Pancreas (tissue), 10 donors: ENCODE results near the gene PKHD1. TPM values are rescaled to one million over a fixed set of nuclear protein-coding genes. Genes with fewer than 3 reads are reported as not detected.

ENCODE experiments used
- ATAC-seq, 4 donors: fragments of 200-7000 bp; cut with Tn5 transposase; one replicate each; pipeline versions ENCODE4 v1.8.0 to v1.9.1; 2020; ENCODE audit warnings: mild to moderate bottlenecking in 4 of 4, moderate library complexity in 4 of 4
- DNase-seq, 6 donors: peaks; one replicate each; pipeline ENCODE4 v3.0.0-alpha.2; 2020
- FAIRE-seq: peaks from 2 replicates; lab custom pipeline; 2012; peaks lifted over from hg19 to GRCh38; lab: Jason Lieb, UNC
- H3K27ac ChIP-seq, 4 donors: fragments of 200-600 bp; sonication (generic); 1 replicate in 3 of 4; 2 replicates in 1 of 4; pipeline versions ENCODE4 v1.5.0 to v1.8.0; 2020
- H3K27me3 ChIP-seq, 4 donors: fragments of 200-600 bp; one replicate each; pipeline ENCODE4 v1.8.0; 2021
- H3K36me3 ChIP-seq, 3 donors: fragments of 200-600 bp; sonication (generic) in 1 of 3; one replicate each; pipeline versions ENCODE4 v1.5.0 to v1.8.0; 2020 to 2021
- H3K4me1 ChIP-seq, 3 donors: fragments of 200-600 bp; one replicate each; pipeline ENCODE4 v1.8.0; 2021
- H3K4me3 ChIP-seq, 4 donors: fragments of 200-600 bp; sonication (generic) in 2 of 4; one replicate each; pipeline versions ENCODE4 v1.5.0 to v1.8.0; 2020 to 2021
- H3K9me3 ChIP-seq, 4 donors: fragments of 200-600 bp; one replicate each; pipeline ENCODE4 v1.8.0; 2021
- WGBS, 2 donors: extraction: QIAGEN DNeasy Blood & Tissue Kit; methylation state at CpG; one replicate each; pipeline ENCODE4 v1.1.7; 2013; 5-methylcytosine and 5-hydroxymethylcytosine counted together
- intact Hi-C, 3 donors: fragments of 100-400 bp; cut with DNase I; formaldehyde crosslinking; loops; one replicate each; pipeline versions ENCODE4 v1.11.1 to v1.14.2; 2022
- polyA plus RNA-seq, 2 donors: library from polyadenylated mRNA; stranded (reverse); fragments of 200-250 nt; gene quantifications; one replicate each; pipeline ENCODE4 v1.2.3, GENCODE V29; 2013
- total RNA-seq, 6 donors: library from RNA; stranded (reverse); fragmentation: NEBNext Ultra II Directional in 4 of 6; extraction: Animal tissue kit (Norgen Biotek cat#: 25700) in 4 of 6; gene quantifications; one replicate each; pipeline versions ENCODE4 v1.2.1 to v1.2.4, GENCODE V29; 2021 to 2023
- TF ChIP-seq, protein P1 (sequence below), 4 donors: fragments of 200-600 bp; sonication (generic) in 3 of 4; IDR thresholded peaks; one replicate each; pipeline versions ENCODE4 v1.5.0 to v1.8.0; 2021; ENCODE audit warnings: antibody characterized with exemption in 4 of 4
- donor health status: healthy with polysubstance abuse.
- donor health status: DM: no; HTN: no; CAD: no; lungs with moderate emphysema.
- donor health status: DM: no; HTN: no; CAD: no.
- donor health status: control.
- donor health status: control.
- donor health status: Bipolar disorder and iron deficiency.
- donor health status: DM: yes; HTN: yes; CAD: no.
- donor health status: DM: no; HTN: no; CAD: no.
- donor health status: DM: no; HTN: no; CAD: no.
- donor health status: DM: yes; HTN: yes; CAD: no.

PKHD1 gene
- total and polyA plus RNA-seq, 8 donors = 6.4 to 33.0 (median 16.3) TPM

DNA sequence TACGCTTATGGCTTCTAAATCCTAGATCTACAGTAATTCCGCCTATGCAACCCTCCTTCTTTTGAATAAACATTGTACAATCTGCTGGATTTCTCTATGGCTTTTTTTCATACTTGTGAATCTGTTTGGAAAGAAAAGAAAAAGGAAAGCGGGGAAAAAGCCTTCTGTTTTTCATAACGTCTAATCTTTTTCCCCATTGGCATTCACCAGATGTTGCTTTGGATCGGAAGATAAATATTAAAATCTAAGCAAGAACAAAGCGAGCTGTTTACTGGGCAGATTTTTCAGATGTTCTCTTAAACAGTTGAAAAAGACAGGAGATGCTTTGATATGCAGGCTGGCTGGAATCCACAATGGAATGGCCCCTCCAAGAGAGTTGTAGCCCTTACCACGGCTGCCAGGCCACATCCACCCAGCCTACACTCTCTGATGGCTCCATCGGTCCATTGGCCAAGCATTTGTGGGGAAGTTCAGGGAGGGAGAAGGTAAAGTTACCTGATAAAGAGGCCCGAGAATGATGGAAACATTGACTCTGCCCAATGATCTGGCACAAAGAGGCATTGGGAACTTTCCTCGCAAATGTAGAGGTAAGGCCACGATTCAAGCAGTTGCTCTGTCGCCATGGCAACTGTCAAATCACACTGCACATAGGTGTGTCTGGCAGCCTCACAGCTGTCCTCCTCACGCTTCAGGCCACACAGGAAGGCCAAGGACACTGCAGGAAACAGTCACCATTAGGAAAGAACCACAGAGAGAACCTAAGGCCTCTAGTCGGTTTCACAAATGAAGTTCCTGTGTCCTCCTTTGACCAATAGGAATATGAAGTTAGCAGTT, 70.3 kb downstream of the PKHD1 start:
- intact Hi-C loops = loop anchor here in 1 of 3 donors (10.0 kb wide), 1 partner anchor 162 kb away; no protein-coding TSS in a partner anchor
- H3K36me3 ChIP-seq = peaks cover 0 to 9% (median 0%) of the 10 kb centered on the region in 3 donors
- ATAC-seq = peak in 2 of 4 donors; percentile 31 to 54
- WGBS, 2 donors = 57 to 62% methylated on average over 14 of the region's 14 CpGs
- H3K27me3 ChIP-seq = no peaks in the 10 kb centered on the region
- DNase-seq = peak in 1 of 6 donors; percentile 9
- no peak for FAIRE-seq
- TF ChIP-seq, protein P1, sequence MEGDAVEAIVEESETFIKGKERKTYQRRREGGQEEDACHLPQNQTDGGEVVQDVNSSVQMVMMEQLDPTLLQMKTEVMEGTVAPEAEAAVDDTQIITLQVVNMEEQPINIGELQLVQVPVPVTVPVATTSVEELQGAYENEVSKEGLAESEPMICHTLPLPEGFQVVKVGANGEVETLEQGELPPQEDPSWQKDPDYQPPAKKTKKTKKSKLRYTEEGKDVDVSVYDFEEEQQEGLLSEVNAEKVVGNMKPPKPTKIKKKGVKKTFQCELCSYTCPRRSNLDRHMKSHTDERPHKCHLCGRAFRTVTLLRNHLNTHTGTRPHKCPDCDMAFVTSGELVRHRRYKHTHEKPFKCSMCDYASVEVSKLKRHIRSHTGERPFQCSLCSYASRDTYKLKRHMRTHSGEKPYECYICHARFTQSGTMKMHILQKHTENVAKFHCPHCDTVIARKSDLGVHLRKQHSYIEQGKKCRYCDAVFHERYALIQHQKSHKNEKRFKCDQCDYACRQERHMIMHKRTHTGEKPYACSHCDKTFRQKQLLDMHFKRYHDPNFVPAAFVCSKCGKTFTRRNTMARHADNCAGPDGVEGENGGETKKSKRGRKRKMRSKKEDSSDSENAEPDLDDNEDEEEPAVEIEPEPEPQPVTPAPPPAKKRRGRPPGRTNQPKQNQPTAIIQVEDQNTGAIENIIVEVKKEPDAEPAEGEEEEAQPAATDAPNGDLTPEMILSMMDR (IDR thresholded peaks at IDR 0.05) = no peak
- H3K27ac ChIP-seq = no peak overlapping the region
- H3K4me1 ChIP-seq = no peaks in the 10 kb centered on the region
- no peak overlapping the region for H3K4me3 ChIP-seq
- H3K9me3 ChIP-seq = no peaks in the 10 kb centered on the region

DNA sequence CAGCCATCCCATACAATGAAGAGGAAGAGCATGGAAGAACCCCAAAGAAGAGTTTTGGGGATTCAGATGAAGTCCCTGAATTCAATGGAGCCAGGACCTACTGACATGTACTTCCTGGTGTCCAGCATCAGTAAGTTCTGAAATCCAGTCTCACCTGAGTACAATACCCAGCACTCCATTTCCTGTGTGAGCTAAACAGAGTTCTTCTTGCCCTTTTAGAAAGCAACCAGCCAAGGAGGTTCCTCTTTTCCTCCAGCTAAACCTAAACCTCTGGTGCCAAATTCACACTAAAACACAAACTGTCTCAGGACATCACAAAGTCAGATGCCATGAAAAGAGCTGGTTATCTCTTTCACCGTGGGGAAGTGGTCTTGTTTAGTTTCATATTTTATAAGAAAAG, 71.5 kb downstream of the PKHD1 start:
- DNase-seq = no peak
- H3K9me3 ChIP-seq = no peaks in the 10 kb centered on the region
- no peaks in the 10 kb centered on the region for H3K27me3 ChIP-seq
- 40 to 63% methylated on average over 1 of the region's 1 CpG for WGBS, 2 donors
- intact Hi-C loops = loop anchor here in 1 of 3 donors (10.0 kb wide), 1 partner anchor 161 kb away; no protein-coding TSS in a partner anchor
- no peak overlapping the region for H3K4me3 ChIP-seq
- H3K27ac ChIP-seq = no peak overlapping the region
- H3K36me3 ChIP-seq = peaks cover 0 to 9% (median 0%) of the 10 kb centered on the region in 3 donors
- no peaks in the 10 kb centered on the region for H3K4me1 ChIP-seq
- ATAC-seq = no peak
- TF ChIP-seq, protein P1 (IDR thresholded peaks at IDR 0.05) = no peak
- no peak for FAIRE-seq

- Histone ChIP-seq H3K4me1 (no peaks in the 10 kb centered on the region), H3K36me3 (peaks cover 0 to 9% (median 0%) of the 10 kb centered on the region in 3 donors), H3K9me3 (no peaks in the 10 kb centered on the region), H3K27me3 (no peaks in the 10 kb centered on the region), H3K27ac (no peak overlapping the region), H3K4me3 (no peak overlapping the region)
- ATAC-seq = no peak
- intact Hi-C loops = loop anchor here in 1 of 3 donors (10.0 kb wide), 1 partner anchor 160 kb away; no protein-coding TSS in a partner anchor
- WGBS, 2 donors = 58 to 66% methylated on average over 1 of the region's 1 CpG
- FAIRE-seq = no peak
- no peak for DNase-seq
- TF ChIP-seq, protein P1 (IDR thresholded peaks at IDR 0.05) = no peak
Measured at GRCh38 chr6:52014391-52014790, 73.0 kb downstream of the PKHD1 start.

DNA sequence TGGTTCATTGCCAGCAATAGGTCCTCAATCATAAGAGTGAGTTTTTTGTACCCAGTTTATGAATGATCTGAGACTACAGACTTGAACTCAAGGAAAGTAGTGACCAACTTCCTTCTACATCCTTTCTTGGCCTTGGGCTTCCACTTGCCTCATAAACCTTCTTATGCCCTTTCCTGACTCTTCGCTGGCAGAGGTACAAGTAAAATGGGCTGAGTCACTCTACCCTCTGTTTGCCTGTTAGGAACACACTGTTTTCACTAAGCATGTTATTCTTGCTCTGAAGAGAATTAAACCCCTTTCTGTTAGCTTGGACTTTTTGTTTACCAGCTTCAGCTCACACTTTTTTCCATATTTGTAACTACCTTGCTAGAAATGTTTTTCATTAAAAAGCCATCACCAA, 74.4 kb downstream of the PKHD1 start:
- WGBS, 2 donors = 60 to 79% methylated on average over 1 of the region's 1 CpG
- ATAC-seq (peak; percentile 33 to 49 (median 40)), FAIRE-seq (no peak), DNase-seq (no peak)
- intact Hi-C loops = loop anchor here in 1 of 3 donors (10.0 kb wide), 1 partner anchor 158 kb away; no protein-coding TSS in a partner anchor
- TF ChIP-seq, protein P1 (IDR thresholded peaks at IDR 0.05) = no peak
- Histone ChIP-seq H3K27ac (peak overlapping the region in 1 of 4 donors; percentile 12), H3K9me3 (no peaks in the 10 kb centered on the region), H3K27me3 (no peaks in the 10 kb centered on the region), H3K4me1 (no peaks in the 10 kb centered on the region), H3K36me3 (peaks cover 0 to 9% (median 0%) of the 10 kb centered on the region in 3 donors), H3K4me3 (no peak overlapping the region)
